Bladder microvascular endothelial cell (primary cell): ENCODE measurements around the gene PIGB. TPM values are rescaled to one million over a fixed set of nuclear protein-coding genes. Genes with fewer than 3 reads are reported as not detected.

Experiments
- total RNA-seq: library from RNA; depleted of rRNA; stranded (reverse); fragments of >200 nt; gene quantifications from 2 replicates; pipeline ENCODE4 v1.2.3, GENCODE V29; 2014

The PIGB gene
- total RNA-seq: 4.4 and 9.9 TPM in 2 replicates

DNA sequence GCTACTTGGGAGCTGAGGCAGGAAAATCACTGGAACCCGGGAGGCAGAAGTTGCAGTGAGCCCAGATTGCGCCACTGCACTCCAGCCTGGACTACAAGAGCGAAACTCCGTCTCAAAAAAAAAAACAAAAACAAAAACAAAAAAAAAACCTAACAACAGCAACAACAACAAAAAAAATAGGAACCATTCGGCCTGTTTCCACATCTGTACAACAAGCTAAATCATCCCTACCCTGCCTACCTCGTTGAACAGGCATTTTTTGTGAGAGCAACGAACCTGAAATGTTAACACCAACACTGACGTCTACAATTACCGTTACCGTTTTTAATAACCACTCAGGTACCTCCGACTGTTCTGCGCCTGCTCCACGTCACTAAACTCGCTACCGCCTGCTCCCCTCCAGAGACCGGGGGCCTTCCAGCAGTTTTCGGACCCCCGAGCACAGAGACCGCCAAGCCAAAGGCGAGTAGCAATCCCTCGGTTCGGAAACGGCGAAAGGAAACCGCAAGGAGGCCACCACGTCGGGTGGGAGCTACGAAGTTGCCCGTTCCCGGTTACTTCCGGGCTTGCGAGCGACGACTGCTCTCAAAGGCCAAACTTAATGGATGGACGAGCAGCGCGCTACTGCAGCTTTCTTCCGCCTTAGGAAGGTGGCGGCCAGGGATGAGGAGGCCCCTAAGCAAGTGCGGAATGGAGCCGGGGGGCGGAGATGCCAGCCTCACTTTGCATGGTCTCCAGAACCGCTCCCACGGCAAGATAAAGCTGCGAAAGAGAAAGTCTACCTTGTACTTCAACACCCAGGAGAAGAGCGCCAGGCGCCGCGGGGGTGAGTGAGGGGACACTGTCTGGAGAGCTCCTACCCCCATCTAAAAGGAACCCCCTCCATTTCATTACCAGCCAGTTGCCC, at the start of gene PIGB, which contains the start of gene PIGBOS1:
Gene PIGB (plus strand): TSS at position 635 of the 907 bp plus-strand sequence. CDS start 29 bp downstream, at position 664.
Gene PIGBOS1 (minus strand): TSS at position 536 of the 907 bp plus-strand sequence. CDS start 1,331 bp downstream, outside the sequence.

DNA sequence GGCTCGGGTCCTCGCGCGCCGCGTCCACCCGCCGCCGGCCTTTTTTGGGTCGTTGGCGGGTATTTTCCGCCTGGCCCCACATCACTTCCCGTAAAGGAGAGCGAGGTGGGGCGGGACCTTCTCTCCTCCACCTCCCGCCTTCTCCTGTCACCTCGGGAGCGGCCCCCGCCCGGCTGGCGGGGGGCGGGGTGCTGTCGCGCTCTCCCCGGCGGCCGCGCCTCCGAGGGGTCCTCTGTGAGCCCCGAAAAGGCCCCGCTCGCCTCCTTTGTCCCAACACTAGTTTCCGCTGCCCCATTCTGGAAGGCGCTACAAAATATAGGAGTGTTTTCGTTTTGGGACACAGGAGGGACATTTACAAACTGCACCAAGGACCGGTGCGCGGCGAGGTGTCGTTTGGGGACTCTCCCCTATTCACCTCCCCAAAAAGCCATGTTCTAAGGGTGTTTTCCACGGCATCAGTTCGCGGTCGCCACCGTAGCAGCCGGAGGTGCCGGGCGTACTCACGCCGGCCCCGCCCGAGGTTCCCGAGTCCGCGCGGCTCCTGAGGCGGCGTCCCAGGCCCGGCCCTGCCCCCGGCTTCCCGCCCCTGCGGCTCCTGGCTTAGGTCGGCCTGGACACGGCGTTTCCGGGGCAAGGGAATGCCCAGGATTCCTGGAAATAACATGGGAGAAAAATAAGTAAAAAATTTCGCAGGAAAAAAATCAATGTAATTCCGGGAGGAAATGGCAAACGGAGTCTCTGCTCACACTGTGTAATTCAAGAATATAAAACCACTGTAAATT, 29.1 kb upstream of the PIGB start, which contains the start of gene RAB27A:
Gene RAB27A (minus strand): TSS at position 68 of the 782 bp plus-strand sequence. CDS start 54,879 bp downstream, outside the sequence.

Other genes starting within 250 kb of the PIGB start
- 45.0 and 55.3 TPM in 2 replicates for gene RSL24D1, start 122.3 kb upstream of the PIGB start, total RNA-seq
- 6.0 and 12.0 TPM in 2 replicates for gene RAB27A, start 29.4 kb upstream of the PIGB start, total RNA-seq
- gene PIGBOS1, start 99 bp upstream of the PIGB start, total RNA-seq: 5.0 and 5.3 TPM in 2 replicates
- gene CCPG1, start 89.1 kb downstream of the PIGB start, total RNA-seq: 29.6 and 62.9 TPM in 2 replicates
- gene PIERCE2, start 89.3 kb downstream of the PIGB start, total RNA-seq: 0.32 and 1.2 TPM in 2 replicates
- gene DNAAF4, start 189.0 kb downstream of the PIGB start, total RNA-seq: 1.1 and 2.3 TPM in 2 replicates